ENCODE data around the gene ZNF319.

GRCh38 chr16:58036943-58037342, 36.5 kb upstream of the ZNF319 start:
- TF ChIP-seq, protein P1, sequence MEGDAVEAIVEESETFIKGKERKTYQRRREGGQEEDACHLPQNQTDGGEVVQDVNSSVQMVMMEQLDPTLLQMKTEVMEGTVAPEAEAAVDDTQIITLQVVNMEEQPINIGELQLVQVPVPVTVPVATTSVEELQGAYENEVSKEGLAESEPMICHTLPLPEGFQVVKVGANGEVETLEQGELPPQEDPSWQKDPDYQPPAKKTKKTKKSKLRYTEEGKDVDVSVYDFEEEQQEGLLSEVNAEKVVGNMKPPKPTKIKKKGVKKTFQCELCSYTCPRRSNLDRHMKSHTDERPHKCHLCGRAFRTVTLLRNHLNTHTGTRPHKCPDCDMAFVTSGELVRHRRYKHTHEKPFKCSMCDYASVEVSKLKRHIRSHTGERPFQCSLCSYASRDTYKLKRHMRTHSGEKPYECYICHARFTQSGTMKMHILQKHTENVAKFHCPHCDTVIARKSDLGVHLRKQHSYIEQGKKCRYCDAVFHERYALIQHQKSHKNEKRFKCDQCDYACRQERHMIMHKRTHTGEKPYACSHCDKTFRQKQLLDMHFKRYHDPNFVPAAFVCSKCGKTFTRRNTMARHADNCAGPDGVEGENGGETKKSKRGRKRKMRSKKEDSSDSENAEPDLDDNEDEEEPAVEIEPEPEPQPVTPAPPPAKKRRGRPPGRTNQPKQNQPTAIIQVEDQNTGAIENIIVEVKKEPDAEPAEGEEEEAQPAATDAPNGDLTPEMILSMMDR (conservative IDR thresholded peaks at IDR 0.05; ENCODE audit: low read depth in 2 of 2) = no peak
- TF ChIP-seq, protein P2, sequence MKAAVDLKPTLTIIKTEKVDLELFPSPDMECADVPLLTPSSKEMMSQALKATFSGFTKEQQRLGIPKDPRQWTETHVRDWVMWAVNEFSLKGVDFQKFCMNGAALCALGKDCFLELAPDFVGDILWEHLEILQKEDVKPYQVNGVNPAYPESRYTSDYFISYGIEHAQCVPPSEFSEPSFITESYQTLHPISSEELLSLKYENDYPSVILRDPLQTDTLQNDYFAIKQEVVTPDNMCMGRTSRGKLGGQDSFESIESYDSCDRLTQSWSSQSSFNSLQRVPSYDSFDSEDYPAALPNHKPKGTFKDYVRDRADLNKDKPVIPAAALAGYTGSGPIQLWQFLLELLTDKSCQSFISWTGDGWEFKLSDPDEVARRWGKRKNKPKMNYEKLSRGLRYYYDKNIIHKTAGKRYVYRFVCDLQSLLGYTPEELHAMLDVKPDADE (IDR thresholded peaks at IDR 0.05) = no peak
- TF ChIP-seq EZH2 (IDR thresholded peaks at IDR 0.05; ENCODE audit: low read depth, unreplicated experiment) = no peak
